Endothelial cell of umbilical vein (primary cell): ENCODE measurements around the gene HLX. TPM values are rescaled to one million over a fixed set of nuclear protein-coding genes. Genes with fewer than 3 reads are reported as not detected.

Source experiments
- BruUV-seq: library from RNA; stranded (reverse); fragments of 400-500 nt; replicated peaks from 2 replicates; lab custom pipeline; 2021; lab: Mats Ljungman, UMichigan
- CTCF ChIA-PET: fragments of 300-600, 350-600 bp; sonication (Branson Sonifier 250); formaldehyde crosslinking; loops from one replicate; lab custom pipeline; 2021; ENCODE audit warnings: antibody characterized with exemption, inconsistent platforms; lab: Charles Lee
- POLR2A ChIA-PET: fragments of 300-600, 350-600 bp; sonication (Branson Sonifier 250); formaldehyde crosslinking; loops from one replicate; lab custom pipeline; 2021; ENCODE audit warnings: antibody characterized with exemption, inconsistent platforms; lab: Charles Lee
- DNase-seq: peaks from one replicate; pipeline ENCODE4 v3.0.0-alpha.2; 2011; ENCODE audit warnings: low read depth, low spot score
- FAIRE-seq: peaks from 2 replicates; lab custom pipeline; 2011; peaks lifted over from hg19 to GRCh38; lab: Jason Lieb, UNC
- H2AFZ ChIP-seq: 2 replicates; pipeline ENCODE4 v1.6.0; 2012; ENCODE audit warnings: low read depth, low read length, control low read depth, inconsistent platforms
- H3K27ac ChIP-seq: 2 replicates; pipeline ENCODE4 v1.5.1; 2011; ENCODE audit warnings: low read depth, mild to moderate bottlenecking, control low read depth, low read length, moderate library complexity; ENCODE audit not compliant: insufficient read depth
- H3K27me3 ChIP-seq, 2 experiments: 2 replicates each; pipeline versions ENCODE4 v1.6.0 to v1.6.1; 2011; ENCODE audit warnings: low read length in 2 of 2, mixed read lengths in 1 of 2; ENCODE audit not compliant: control insufficient read depth in 2 of 2, insufficient read depth in 2 of 2
- H3K36me3 ChIP-seq, 2 experiments: 2 replicates in 1 of 2; 3 replicates in 1 of 2; pipeline ENCODE4 v1.5.1; 2011; ENCODE audit warnings: low read length in 2 of 2, mild to moderate bottlenecking in 1 of 2, moderate library complexity in 1 of 2; ENCODE audit not compliant: control insufficient read depth in 2 of 2, insufficient read depth in 2 of 2; ENCODE audit errors: extremely low read depth in 1 of 2
- H3K4me1 ChIP-seq: 3 replicates; pipeline ENCODE4 v1.5.1; 2011; ENCODE audit warnings: mild to moderate bottlenecking, low read length; ENCODE audit not compliant: control insufficient read depth, insufficient read depth; ENCODE audit errors: extremely low read depth
- H3K4me2 ChIP-seq: 2 replicates; pipeline ENCODE4 v1.6.1; 2011; ENCODE audit warnings: low read length, control low read depth, mixed read lengths; ENCODE audit not compliant: insufficient read depth
- H3K4me3 ChIP-seq, 3 experiments: fragments of 200-600 bp in 1 of 3; sonication (generic), shearing (Covaris generic) in 1 of 3; replicated peaks in 1 of 3; 2 replicates each; pipeline ENCODE4 v1.5.1; 2011 to 2016; ENCODE audit warnings: control low read depth in 3 of 3, low read length in 3 of 3, mild to moderate bottlenecking in 2 of 3, inconsistent platforms in 1 of 3, low read depth in 1 of 3, moderate library complexity in 1 of 3; ENCODE audit not compliant: insufficient read depth in 1 of 3
- H3K79me2 ChIP-seq: 2 replicates; pipeline ENCODE4 v1.6.0; 2012; ENCODE audit warnings: low read length, inconsistent platforms; ENCODE audit not compliant: control insufficient read depth, insufficient read depth
- H3K9ac ChIP-seq: replicated peaks from 2 replicates; pipeline ENCODE3; 2011; ENCODE audit warnings: low read length, control low read depth; ENCODE audit not compliant: insufficient read depth; ENCODE audit errors: extremely low read depth
- H3K9me1 ChIP-seq: replicated peaks from 3 replicates; pipeline ENCODE4 v1.6.0; 2011; ENCODE audit warnings: mild to moderate bottlenecking, low read length; ENCODE audit not compliant: control insufficient read depth, insufficient read depth; ENCODE audit errors: extremely low read depth
- H3K9me3 ChIP-seq: replicated peaks from 2 replicates; pipeline ENCODE4 v1.5.1; 2012; ENCODE audit warnings: low read length, inconsistent platforms; ENCODE audit not compliant: control insufficient read depth, insufficient read depth
- H4K20me1 ChIP-seq: replicated peaks from 2 replicates; pipeline ENCODE3; 2011; ENCODE audit warnings: mild to moderate bottlenecking, low read length; ENCODE audit not compliant: control insufficient read depth, insufficient read depth; ENCODE audit errors: extremely low read depth
- EZH2 ChIP-seq: IDR thresholded peaks from 2 replicates; pipeline ENCODE4 v1.6.1; 2012; ENCODE audit warnings: borderline replicate concordance, low read depth, mild to moderate bottlenecking, moderate library complexity, low read length, inconsistent platforms; ENCODE audit not compliant: severe bottlenecking
- FOS ChIP-seq: IDR thresholded peaks from 2 replicates; pipeline ENCODE4 v1.6.1; 2011; ENCODE audit warnings: mild to moderate bottlenecking, low read length, moderate library complexity, borderline replicate concordance; ENCODE audit not compliant: insufficient read depth
- GATA2 ChIP-seq: IDR thresholded peaks from 2 replicates; pipeline ENCODE4 v1.7.0; 2011; ENCODE audit warnings: low read depth, mild to moderate bottlenecking, moderate library complexity, mixed read lengths, low read length; ENCODE audit not compliant: insufficient read length, insufficient read depth
- JUN ChIP-seq: IDR thresholded peaks from 2 replicates; pipeline ENCODE4 v1.6.1; 2011; ENCODE audit warnings: borderline replicate concordance, low read depth; ENCODE audit not compliant: insufficient read length, insufficient read depth
- MYC ChIP-seq: IDR thresholded peaks from one replicate; pipeline ENCODE4 v1.6.1; 2011; ENCODE audit warnings: mild to moderate bottlenecking, low read depth, low read length
- POLR2A ChIP-seq: IDR thresholded peaks from 2 replicates; pipeline ENCODE4 v1.6.1; 2012; ENCODE audit warnings: low read depth, mild to moderate bottlenecking, control low read depth, low read length
- POLR2AphosphoS5 ChIP-seq: IDR thresholded peaks from 2 replicates; pipeline ENCODE4 v1.6.1; 2012; ENCODE audit warnings: low read depth, mild to moderate bottlenecking, control low read depth, low read length, moderate library complexity; ENCODE audit not compliant: insufficient read depth
- dilution Hi-C: fragments of 300-500 bp; cut with MboI; formaldehyde crosslinking; loops from one replicate; pipeline ENCODE4 v1.15.0; 2019; ENCODE audit warnings: low sequenced_read_pairs; ENCODE audit not compliant: extremely low pct_ligation_motif_present
- intact Hi-C: fragments of 100-400 bp; cut with micrococcal nuclease; formaldehyde crosslinking; loops from one replicate; pipeline ENCODE4 v1.10.0; 2022
- polyA plus RNA-seq, 4 experiments: library from polyadenylated mRNA; depleted of rRNA in 3 of 4; stranded (reverse) in 3 of 4; unstranded in 1 of 4; fragments of >200 nt; gene quantifications; 2 replicates each; pipeline versions ENCODE4 v1.2.1 to v1.2.3, GENCODE V29; 2011 to 2012; ENCODE audit warnings: missing spikeins in 1 of 4
- total RNA-seq: library from RNA; stranded (reverse); gene quantifications from 2 replicates; pipeline ENCODE4 v1.2.3, GENCODE V29; 2021
- TF ChIP-seq, protein P1 (sequence below), 2 donors: IDR thresholded peaks; 1 replicate in 1 of 2; 2 replicates in 1 of 2; pipeline ENCODE4 v1.5.1; 2011; ENCODE audit warnings: low read length in 2 of 2, mild to moderate bottlenecking in 2 of 2, moderate library complexity in 2 of 2, control low read depth in 1 of 2, inconsistent platforms in 1 of 2, low read depth in 1 of 2; ENCODE audit not compliant: insufficient read depth in 1 of 2; ENCODE audit errors: extremely low read depth in 1 of 2
- TF ChIP-seq, protein P2 (sequence below): IDR thresholded peaks from 2 replicates; pipeline ENCODE4 v1.6.1; 2011; ENCODE audit not compliant: insufficient read depth, insufficient read length

Gene HLX
- total and polyA plus RNA-seq, 2 donors (not counting 3 experiments of a cell fraction or from before 2014, with no cell fraction given) = 7.5 to 39.1 TPM

DNA sequence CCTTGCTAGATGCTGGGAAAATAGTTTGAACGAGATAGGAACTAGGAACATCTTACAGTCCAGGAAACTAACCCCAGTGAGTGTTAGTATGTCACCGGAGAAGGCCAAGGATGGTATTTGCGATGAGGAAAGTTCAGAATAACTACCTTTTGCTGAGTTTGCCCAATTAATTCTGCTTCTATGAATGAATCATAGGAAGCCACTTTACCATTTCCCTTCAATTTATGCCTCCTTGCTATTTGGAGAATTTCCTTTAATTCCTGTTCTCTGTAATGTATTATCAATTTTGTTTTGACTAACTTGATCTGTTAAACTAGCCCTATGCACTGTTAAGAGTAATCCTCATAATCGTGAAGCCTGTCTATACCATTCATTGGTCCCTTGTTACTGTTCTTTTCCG lies 40.7 kb upstream of the HLX start:
- Histone ChIP-seq H3K36me3 (no peaks in the 10 kb centered on the region), H2AFZ (no peak overlapping the region), H3K9me3 (no peaks in the 10 kb centered on the region), H3K9ac (no peak overlapping the region), H3K4me1 (peaks cover 15% of the 10 kb centered on the region), H3K4me3 (no peak overlapping the region), H3K27ac (no peak overlapping the region), H3K27me3 (peaks cover 0 to 5% of the 10 kb centered on the region in 2 experiments), H3K9me1 (no peaks in the 10 kb centered on the region), H3K4me2 (peak overlapping the region; percentile 22), H3K79me2 (no peaks in the 10 kb centered on the region), H4K20me1 (no peaks in the 10 kb centered on the region)
- DNase-seq (peak; percentile 21), FAIRE-seq (no peak)
- no TSS peak for BruUV-seq
- dilution Hi-C loops (no loop called here), intact Hi-C loops (no loop called here)
- CTCF ChIA-PET = interaction anchor here (1.0 kb wide), 1 partner anchor 35 kb away, joined by 3 read pairs; no protein-coding TSS in a partner anchor
- TF ChIP-seq POLR2A (no peak), JUN (peak; percentile 53)
- TF ChIP-seq, protein P1, sequence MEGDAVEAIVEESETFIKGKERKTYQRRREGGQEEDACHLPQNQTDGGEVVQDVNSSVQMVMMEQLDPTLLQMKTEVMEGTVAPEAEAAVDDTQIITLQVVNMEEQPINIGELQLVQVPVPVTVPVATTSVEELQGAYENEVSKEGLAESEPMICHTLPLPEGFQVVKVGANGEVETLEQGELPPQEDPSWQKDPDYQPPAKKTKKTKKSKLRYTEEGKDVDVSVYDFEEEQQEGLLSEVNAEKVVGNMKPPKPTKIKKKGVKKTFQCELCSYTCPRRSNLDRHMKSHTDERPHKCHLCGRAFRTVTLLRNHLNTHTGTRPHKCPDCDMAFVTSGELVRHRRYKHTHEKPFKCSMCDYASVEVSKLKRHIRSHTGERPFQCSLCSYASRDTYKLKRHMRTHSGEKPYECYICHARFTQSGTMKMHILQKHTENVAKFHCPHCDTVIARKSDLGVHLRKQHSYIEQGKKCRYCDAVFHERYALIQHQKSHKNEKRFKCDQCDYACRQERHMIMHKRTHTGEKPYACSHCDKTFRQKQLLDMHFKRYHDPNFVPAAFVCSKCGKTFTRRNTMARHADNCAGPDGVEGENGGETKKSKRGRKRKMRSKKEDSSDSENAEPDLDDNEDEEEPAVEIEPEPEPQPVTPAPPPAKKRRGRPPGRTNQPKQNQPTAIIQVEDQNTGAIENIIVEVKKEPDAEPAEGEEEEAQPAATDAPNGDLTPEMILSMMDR (IDR thresholded peaks at IDR 0.05; ENCODE audit: extremely low read depth in 1 of 2, insufficient read depth in 1 of 2, low read depth in 1 of 2, low read length in 2 of 2) = no peak
- POLR2A ChIA-PET = no interaction called here

DNA sequence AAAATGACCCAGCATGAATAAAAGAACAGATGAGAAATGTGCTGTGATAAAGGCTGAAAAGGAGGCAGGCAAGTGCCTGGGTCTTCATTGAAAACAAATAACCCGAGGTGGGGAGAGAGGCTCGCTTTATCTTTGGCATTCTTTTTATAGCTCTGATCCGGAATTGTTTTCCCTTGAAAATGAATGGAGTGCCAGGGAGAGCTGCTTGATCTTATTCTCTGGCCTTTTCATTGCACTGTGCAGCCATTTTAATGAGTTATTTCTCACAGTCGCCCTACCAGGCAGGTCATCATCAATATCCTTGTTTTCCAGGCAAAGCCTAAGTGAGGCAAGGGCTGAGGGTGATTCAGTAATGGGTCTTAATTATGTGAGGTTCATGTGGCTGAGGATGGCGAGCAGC lies 39.8 kb upstream of the HLX start:
- Histone ChIP-seq H3K27me3 (peaks cover 0 to 5% of the 10 kb centered on the region in 2 experiments), H3K4me2 (no peak overlapping the region), H2AFZ (no peak overlapping the region), H4K20me1 (no peaks in the 10 kb centered on the region), H3K9me3 (no peaks in the 10 kb centered on the region), H3K36me3 (no peaks in the 10 kb centered on the region), H3K4me1 (peaks cover 15% of the 10 kb centered on the region), H3K79me2 (no peaks in the 10 kb centered on the region), H3K9ac (no peak overlapping the region), H3K4me3 (no peak overlapping the region), H3K9me1 (no peaks in the 10 kb centered on the region), H3K27ac (no peak overlapping the region)
- FAIRE-seq = no peak
- TF ChIP-seq EZH2 = no peak
- no peak for TF ChIP-seq MYC
- TF ChIP-seq FOS = no peak
- TF ChIP-seq POLR2AphosphoS5 = no peak
- TF ChIP-seq, protein P2, sequence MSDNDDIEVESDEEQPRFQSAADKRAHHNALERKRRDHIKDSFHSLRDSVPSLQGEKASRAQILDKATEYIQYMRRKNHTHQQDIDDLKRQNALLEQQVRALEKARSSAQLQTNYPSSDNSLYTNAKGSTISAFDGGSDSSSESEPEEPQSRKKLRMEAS = no peak
- TF ChIP-seq, protein P1 (IDR thresholded peaks at IDR 0.05; ENCODE audit: extremely low read depth in 1 of 2, insufficient read depth in 1 of 2, low read depth in 1 of 2, low read length in 2 of 2) = no peak
- no peak for TF ChIP-seq GATA2
- TF ChIP-seq POLR2A = no peak
- TF ChIP-seq JUN = no peak
- ChIA-PET POLR2A (no interaction called here), CTCF (interaction anchor here (1.0 to 1.4 kb wide), 2 partner anchors 34 to 364 kb away, joined by 3 read pairs; no protein-coding TSS in a partner anchor)
- no TSS peak for BruUV-seq
- DNase-seq = no peak
- dilution Hi-C loops = no loop called here
- intact Hi-C loops = no loop called here
